PC-9 (cell line): ENCODE data around the gene HBA1. TPM values are rescaled to one million over a fixed set of nuclear protein-coding genes. Genes with fewer than 3 reads are reported as not detected.
"Not testable (repeated sequence)": the region's sequence is repeated elsewhere in the genome, so short reads cannot be mapped to it uniquely, and the experiment has no call there.

Source experiments
- BruUV-seq: library from RNA; stranded (reverse); fragments of 400-500 nt; replicated peaks from 2 replicates; lab custom pipeline; 2021; lab: Mats Ljungman, UMichigan
- CTCF ChIA-PET: fragments of 300-600 bp; sonication (Branson Sonifier 250); formaldehyde crosslinking; loops from one replicate; lab custom pipeline; 2022; ENCODE audit warnings: antibody characterized with exemption; lab: Charles Lee
- POLR2A ChIA-PET: fragments of 300-600 bp; sonication (Branson Sonifier 250); formaldehyde crosslinking; loops from one replicate; lab custom pipeline; 2022; ENCODE audit warnings: antibody characterized with exemption; ENCODE audit not compliant: unreplicated experiment; lab: Charles Lee
- DNase-seq, 2 experiments: peaks; one replicate each; pipeline versions ENCODE4 v3.0.0 to v3.0.0-alpha.2; 2015 to 2022; ENCODE audit warnings: mixed read lengths in 1 of 2
- H2AFZ ChIP-seq: fragments of 200-600 bp; sonication (generic); 2 replicates; pipeline ENCODE4 v1.8.1; 2017; ENCODE audit warnings: antibody characterized with exemption
- H3F3A ChIP-seq: fragments of 200-600 bp; sonication (generic); 2 replicates; pipeline ENCODE4 v1.8.1; 2017; ENCODE audit warnings: antibody characterized with exemption, mild to moderate bottlenecking, low read depth; ENCODE audit not compliant: insufficient read depth
- H3K27ac ChIP-seq: fragments of 200-600 bp; sonication (generic); 2 replicates; pipeline ENCODE4 v1.6.1; 2016; ENCODE audit warnings: mixed run types
- H3K27me3 ChIP-seq: fragments of 200-600 bp; sonication (generic); 2 replicates; pipeline ENCODE4 v1.6.1; 2016; ENCODE audit warnings: low read depth, mixed run types; ENCODE audit not compliant: insufficient read depth
- H3K36me3 ChIP-seq: fragments of 200-600 bp; sonication (generic); 2 replicates; pipeline ENCODE4 v1.6.1; 2016; ENCODE audit warnings: low read depth, mixed run types
- H3K4me1 ChIP-seq: fragments of 200-600 bp; sonication (generic); replicated peaks from 2 replicates; pipeline ENCODE4 v1.6.1; 2016; ENCODE audit warnings: mixed run types; ENCODE audit not compliant: insufficient read depth
- H3K4me2 ChIP-seq: fragments of 200-600 bp; sonication (generic); 2 replicates; pipeline ENCODE4 v1.6.1; 2017; ENCODE audit warnings: mixed run types
- H3K4me3 ChIP-seq: fragments of 200-600 bp; sonication (generic); 2 replicates; pipeline ENCODE4 v1.6.1; 2016; ENCODE audit warnings: mixed run types
- H3K79me2 ChIP-seq: fragments of 200-600 bp; sonication (generic); 2 replicates; pipeline ENCODE4 v1.6.1; 2017; ENCODE audit warnings: low read depth, mixed run types
- H3K9me2 ChIP-seq: fragments of 200-600 bp; sonication (generic); 2 replicates; pipeline ENCODE4 v1.8.1; 2017; ENCODE audit warnings: mild to moderate bottlenecking; ENCODE audit not compliant: insufficient read depth
- H3K9me3 ChIP-seq: fragments of 200-600 bp; sonication (generic); 2 replicates; pipeline ENCODE4 v1.8.1; 2016; ENCODE audit warnings: low read depth; ENCODE audit not compliant: insufficient read depth
- H4K20me1 ChIP-seq: fragments of 200-600 bp; sonication (generic); 2 replicates; pipeline ENCODE4 v1.8.1; 2017; ENCODE audit not compliant: insufficient read depth
- EZH2 ChIP-seq: fragments of 200-600 bp; sonication (generic); IDR thresholded peaks from 2 replicates; pipeline ENCODE4 v1.8.0; 2017; ENCODE audit warnings: antibody characterized with exemption, low read depth
- intact Hi-C: fragments of 100-400 bp; cut with micrococcal nuclease; formaldehyde crosslinking; loops from one replicate; pipeline ENCODE4 v1.10.0; 2022; ENCODE audit not compliant: unreplicated experiment
- total RNA-seq: library from RNA; stranded (reverse); gene quantifications from 2 replicates; pipeline ENCODE4 v1.2.3, GENCODE V29; 2021
- TF ChIP-seq, protein P1 (sequence below): fragments of 200-600 bp; sonication (generic); conservative IDR thresholded peaks from 2 replicates; pipeline ENCODE4 v1.6.1; 2017; ENCODE audit warnings: mixed run types, antibody characterized with exemption, mild to moderate bottlenecking, moderate library complexity

The HBA1 gene
- total RNA-seq, 1 experiment from 2014 or later, result not detected

DNA sequence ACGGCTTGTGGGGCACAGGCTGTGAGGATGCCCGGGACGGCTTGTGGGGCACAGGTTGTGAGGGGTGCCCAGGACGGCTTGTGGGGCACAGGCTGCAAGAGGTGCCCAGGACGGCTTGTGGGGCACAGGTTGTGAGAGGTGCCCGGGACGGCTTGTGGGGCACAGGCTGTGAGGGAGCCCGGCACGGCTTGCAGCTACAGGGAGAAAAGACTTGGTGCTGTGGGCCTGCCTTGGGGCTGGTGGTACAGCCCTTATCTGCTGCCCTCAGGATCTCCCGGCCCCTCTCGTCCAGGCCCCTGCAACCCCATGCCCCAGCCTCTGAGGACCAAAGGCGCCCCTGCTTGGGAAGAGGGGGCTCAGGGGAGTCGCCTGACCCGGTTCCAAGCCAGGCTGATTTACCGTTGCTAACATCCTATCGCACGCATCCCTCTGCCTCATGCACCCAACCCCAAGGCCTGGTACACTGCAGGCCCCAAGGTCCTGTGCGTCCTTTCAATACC, 15.7 kb upstream of the HBA1 start:
- Histone ChIP-seq H3K9me2 (no peaks in the 10 kb centered on the region), H3K4me2 (no peak overlapping the region), H2AFZ (no peak overlapping the region), H3K27me3 (peaks cover 31% of the 10 kb centered on the region), H4K20me1 (no peaks in the 10 kb centered on the region), H3K4me3 (no peak overlapping the region), H3K36me3 (no peaks in the 10 kb centered on the region), H3F3A (no peaks in the 10 kb centered on the region), H3K4me1 (no peaks in the 10 kb centered on the region), H3K27ac (no peak overlapping the region), H3K79me2 (no peaks in the 10 kb centered on the region), H3K9me3 (no peaks in the 10 kb centered on the region)
- DNase-seq, result no peak
- ChIA-PET CTCF (no interaction called here), POLR2A (interaction anchor here (0.6 kb wide), 1 partner anchor 83 kb away, joined by 6 read pairs; no protein-coding TSS in a partner anchor)
- TF ChIP-seq, protein P1, sequence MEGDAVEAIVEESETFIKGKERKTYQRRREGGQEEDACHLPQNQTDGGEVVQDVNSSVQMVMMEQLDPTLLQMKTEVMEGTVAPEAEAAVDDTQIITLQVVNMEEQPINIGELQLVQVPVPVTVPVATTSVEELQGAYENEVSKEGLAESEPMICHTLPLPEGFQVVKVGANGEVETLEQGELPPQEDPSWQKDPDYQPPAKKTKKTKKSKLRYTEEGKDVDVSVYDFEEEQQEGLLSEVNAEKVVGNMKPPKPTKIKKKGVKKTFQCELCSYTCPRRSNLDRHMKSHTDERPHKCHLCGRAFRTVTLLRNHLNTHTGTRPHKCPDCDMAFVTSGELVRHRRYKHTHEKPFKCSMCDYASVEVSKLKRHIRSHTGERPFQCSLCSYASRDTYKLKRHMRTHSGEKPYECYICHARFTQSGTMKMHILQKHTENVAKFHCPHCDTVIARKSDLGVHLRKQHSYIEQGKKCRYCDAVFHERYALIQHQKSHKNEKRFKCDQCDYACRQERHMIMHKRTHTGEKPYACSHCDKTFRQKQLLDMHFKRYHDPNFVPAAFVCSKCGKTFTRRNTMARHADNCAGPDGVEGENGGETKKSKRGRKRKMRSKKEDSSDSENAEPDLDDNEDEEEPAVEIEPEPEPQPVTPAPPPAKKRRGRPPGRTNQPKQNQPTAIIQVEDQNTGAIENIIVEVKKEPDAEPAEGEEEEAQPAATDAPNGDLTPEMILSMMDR, result no peak
- no TSS peak for BruUV-seq
- intact Hi-C loops, result no loop called here

DNA sequence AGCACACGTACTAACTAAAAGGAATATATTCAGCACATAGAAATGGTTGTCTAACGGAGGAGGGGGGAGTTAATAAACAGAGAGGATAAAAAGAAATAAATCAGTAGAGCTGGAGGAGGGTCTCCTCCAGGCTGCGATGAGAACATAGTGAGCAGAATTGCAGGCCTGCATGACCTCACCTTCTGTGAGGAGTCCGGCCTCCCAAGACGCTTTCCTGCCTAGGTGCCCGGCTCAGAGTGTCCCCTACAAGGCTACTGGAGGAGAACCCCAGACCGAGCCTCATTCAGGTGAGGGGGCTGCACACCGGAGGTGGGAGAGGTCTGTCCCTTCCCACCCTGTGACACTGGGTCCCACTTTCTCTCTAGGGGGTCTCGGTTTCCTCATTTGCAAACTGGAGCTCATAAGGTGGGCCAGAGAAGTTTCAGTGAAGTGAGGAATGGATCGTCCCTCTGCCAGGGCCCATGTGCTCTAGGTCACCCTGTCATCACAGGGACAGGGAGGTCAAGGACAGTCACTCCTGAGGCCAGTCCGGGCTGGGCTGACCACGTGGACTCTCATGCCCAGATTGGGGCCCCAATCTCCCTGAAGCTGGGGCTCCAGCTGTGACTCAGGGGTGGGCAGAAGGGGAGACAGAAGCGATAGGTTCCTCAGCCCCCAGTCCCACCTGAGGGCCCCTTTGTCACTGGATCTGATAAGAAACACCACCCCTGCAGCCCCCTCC, 14.0 kb upstream of the HBA1 start:
- Histone ChIP-seq H3K9me3 (no peaks in the 10 kb centered on the region), H3K9me2 (no peaks in the 10 kb centered on the region), H3K4me1 (no peaks in the 10 kb centered on the region), H3K4me2 (no peak overlapping the region), H3K79me2 (no peaks in the 10 kb centered on the region), H4K20me1 (no peaks in the 10 kb centered on the region), H3K27ac (no peak overlapping the region), H2AFZ (no peak overlapping the region), H3K36me3 (no peaks in the 10 kb centered on the region), H3K4me3 (no peak overlapping the region), H3K27me3 (peaks cover 31% of the 10 kb centered on the region), H3F3A (peaks cover 6% of the 10 kb centered on the region; the same call in 1 of the 2 replicates)
- POLR2A ChIA-PET, result no interaction called here
- CTCF ChIA-PET, result no interaction called here
- TF ChIP-seq, protein P1, result no peak
- no peak for TF ChIP-seq EZH2
- intact Hi-C loops, result no loop called here
- no peak for DNase-seq
- BruUV-seq, result no TSS peak

DNA sequence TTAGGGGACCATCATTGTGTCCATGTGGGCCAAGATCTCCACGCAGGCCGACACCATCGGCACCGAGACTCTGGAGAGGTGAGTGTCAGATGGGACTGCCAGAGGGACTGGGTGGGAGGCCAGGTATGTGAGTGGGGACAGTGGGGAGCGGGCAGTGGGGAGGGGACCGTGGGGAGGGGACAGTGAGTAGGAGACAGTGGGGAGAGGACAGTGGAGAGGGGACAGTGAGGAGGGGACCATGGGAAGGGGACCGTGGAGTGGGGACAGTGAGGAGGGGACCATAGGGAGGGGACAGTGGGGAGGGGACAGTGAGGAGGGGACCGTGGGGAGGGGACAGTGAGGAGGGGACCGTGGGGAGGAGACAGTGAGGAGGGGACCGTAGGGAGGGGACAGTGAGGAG, 13.3 kb upstream of the HBA1 start:
- H3K27me3 ChIP-seq, result peaks cover 26% of the 10 kb centered on the region
- H3K4me2 ChIP-seq, H4K20me1 ChIP-seq, H3K9me2 ChIP-seq, H3K9me3 ChIP-seq, H3K27ac ChIP-seq, DNase-seq, H3F3A ChIP-seq, H3K36me3 ChIP-seq, intact Hi-C loops, H3K4me3 ChIP-seq, CTCF ChIA-PET, H3K79me2 ChIP-seq, POLR2A ChIA-PET, BruUV-seq, H2AFZ ChIP-seq, H3K4me1 ChIP-seq: not testable (repeated sequence)

DNA sequence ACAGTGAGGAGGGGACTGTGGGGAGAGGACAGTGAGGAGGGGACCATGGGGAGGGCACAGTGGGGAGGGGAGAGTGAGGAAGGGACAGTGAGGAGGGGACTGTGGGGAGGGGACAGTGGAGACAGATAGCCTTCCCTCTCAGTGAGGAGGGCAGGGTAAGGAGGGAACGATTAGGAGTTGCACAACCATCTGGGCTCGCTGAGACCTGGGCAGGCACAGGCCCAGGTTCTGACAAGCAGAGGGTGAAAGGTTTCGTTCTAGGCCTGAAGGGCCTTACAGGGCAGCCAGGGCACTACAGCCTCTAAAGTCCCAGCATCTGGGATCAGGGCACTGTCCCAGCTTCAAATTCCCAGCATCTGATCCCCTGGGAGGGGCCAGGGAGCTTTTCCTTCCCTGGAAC, 12.8 kb upstream of the HBA1 start:
- DNase-seq, H4K20me1 ChIP-seq, H3K36me3 ChIP-seq, H3K4me1 ChIP-seq, BruUV-seq, H3F3A ChIP-seq, CTCF ChIA-PET, intact Hi-C loops, H3K9me2 ChIP-seq, H3K4me2 ChIP-seq, POLR2A ChIA-PET, H2AFZ ChIP-seq, H3K79me2 ChIP-seq, H3K9me3 ChIP-seq, H3K27ac ChIP-seq, H3K4me3 ChIP-seq: not testable (repeated sequence)
- H3K27me3 ChIP-seq, result peaks cover 22% of the 10 kb centered on the region

DNA sequence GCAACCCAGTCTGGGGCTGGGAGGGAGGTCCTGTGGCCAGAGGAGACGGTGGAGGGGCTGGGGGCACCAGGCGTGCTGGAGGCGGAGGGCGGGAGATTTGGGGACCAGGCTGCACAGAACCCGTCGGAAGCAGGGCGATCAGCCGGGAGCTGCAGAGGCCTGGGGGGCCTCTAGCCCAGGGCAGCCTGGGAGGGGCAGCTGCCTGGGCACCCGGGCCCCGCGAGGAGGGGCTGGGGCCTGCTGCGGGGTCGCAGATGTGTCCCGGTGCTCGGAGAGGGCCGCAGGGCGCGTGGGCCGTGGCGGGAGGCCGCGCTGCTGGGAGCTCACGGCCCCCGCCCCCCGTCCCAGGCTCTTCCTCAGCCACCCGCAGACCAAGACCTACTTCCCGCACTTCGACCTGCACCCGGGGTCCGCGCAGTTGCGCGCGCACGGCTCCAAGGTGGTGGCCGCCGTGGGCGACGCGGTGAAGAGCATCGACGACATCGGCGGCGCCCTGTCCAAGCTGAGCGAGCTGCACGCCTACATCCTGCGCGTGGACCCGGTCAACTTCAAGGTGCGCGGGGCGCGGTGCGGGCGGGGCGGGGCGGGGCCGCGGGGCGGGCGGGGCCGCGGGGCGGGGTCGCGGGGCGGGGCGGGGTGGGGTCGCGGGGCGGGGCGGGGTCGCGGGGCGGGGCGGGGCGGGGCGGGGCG, 12.2 kb upstream of the HBA1 start:
- H3K9me2 ChIP-seq, H3K79me2 ChIP-seq, H3K36me3 ChIP-seq, H3F3A ChIP-seq, H3K9me3 ChIP-seq, H3K4me3 ChIP-seq, H3K4me2 ChIP-seq, DNase-seq, BruUV-seq, H3K4me1 ChIP-seq, H4K20me1 ChIP-seq, H2AFZ ChIP-seq, intact Hi-C loops, POLR2A ChIA-PET, CTCF ChIA-PET, H3K27ac ChIP-seq: not testable (repeated sequence)
- H3K27me3 ChIP-seq, result peaks cover 18% of the 10 kb centered on the region
